Measurements from ENCODE around the gene NFIA. TPM values are rescaled to one million over a fixed set of nuclear protein-coding genes. Genes with fewer than 3 reads are reported as not detected.

The NFIA gene
- total RNA-seq, 1 donor from 2014 or later: 31.3 TPM

- H3K9me3 ChIP-seq (ENCODE audit: control insufficient read depth in 3 of 3, low read length in 3 of 3): no peaks in the 10 kb centered on the region
- no peaks in the 10 kb centered on the region for H3K36me3 ChIP-seq (ENCODE audit: control insufficient read depth in 3 of 3, insufficient read depth in 3 of 3, low read length in 3 of 3)
- peaks cover 3 to 9% (median 3%) of the 10 kb centered on the region in 3 donors for H3K4me1 ChIP-seq (ENCODE audit: control insufficient read depth in 3 of 3, insufficient read depth in 3 of 3, low read length in 3 of 3)
- no peak overlapping the region for H3K4me3 ChIP-seq (ENCODE audit: low read length in 3 of 3)
- no peak overlapping the region for H3K9ac ChIP-seq (ENCODE audit: low read depth in 1 of 3, low read length in 3 of 3)
- H3K27me3 ChIP-seq (ENCODE audit: control insufficient read depth in 3 of 3, insufficient read depth in 3 of 3, low read length in 3 of 3): no peaks in the 10 kb centered on the region
- H3K27ac ChIP-seq (ENCODE audit: low read depth, low read length): peak overlapping the region; percentile 48
Observed at GRCh38 chr1:61279570-61279969, 197.2 kb downstream of the NFIA start.

DNA sequence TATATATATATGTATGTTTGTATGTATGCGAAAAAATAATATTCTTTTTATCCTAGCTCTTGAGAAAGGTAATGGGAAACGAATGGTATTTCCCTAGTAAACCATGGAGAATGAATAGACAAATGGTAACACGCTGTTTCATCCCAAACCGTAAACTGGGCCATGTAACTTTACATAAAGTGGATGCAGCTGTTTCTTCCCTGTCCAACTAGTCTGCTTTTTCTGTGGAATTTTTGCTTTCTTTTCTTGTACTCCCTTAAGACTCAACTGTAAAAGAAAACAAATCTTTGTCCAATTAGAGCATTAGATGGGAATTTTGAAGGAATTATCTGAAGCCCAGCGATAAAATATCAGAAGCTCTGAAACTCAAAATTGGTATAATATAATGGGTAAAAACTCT, 198.1 kb downstream of the NFIA start:
- Histone ChIP-seq H3K9me3 (ENCODE audit: control insufficient read depth in 3 of 3, low read length in 3 of 3) (no peaks in the 10 kb centered on the region), H3K27me3 (ENCODE audit: control insufficient read depth in 3 of 3, insufficient read depth in 3 of 3, low read length in 3 of 3) (no peaks in the 10 kb centered on the region), H3K27ac (ENCODE audit: low read depth, low read length) (peak overlapping the region; percentile 48), H3K9ac (ENCODE audit: low read depth in 1 of 3, low read length in 3 of 3) (no peak overlapping the region), H3K4me3 (ENCODE audit: low read length in 3 of 3) (no peak overlapping the region), H3K36me3 (ENCODE audit: control insufficient read depth in 3 of 3, insufficient read depth in 3 of 3, low read length in 3 of 3) (no peaks in the 10 kb centered on the region), H3K4me1 (ENCODE audit: control insufficient read depth in 3 of 3, insufficient read depth in 3 of 3, low read length in 3 of 3) (peaks cover 3 to 9% (median 3%) of the 10 kb centered on the region in 3 donors)

GRCh38 chr1:61282387-61282786, 200.0 kb downstream of the NFIA start:
- peaks cover 3 to 5% (median 3%) of the 10 kb centered on the region in 3 donors for H3K4me1 ChIP-seq (ENCODE audit: control insufficient read depth in 3 of 3, insufficient read depth in 3 of 3, low read length in 3 of 3)
- no peak overlapping the region for H3K9ac ChIP-seq (ENCODE audit: low read depth in 1 of 3, low read length in 3 of 3)
- H3K9me3 ChIP-seq (ENCODE audit: control insufficient read depth in 3 of 3, low read length in 3 of 3): no peaks in the 10 kb centered on the region
- H3K27ac ChIP-seq (ENCODE audit: low read depth, low read length): no peak overlapping the region
- no peaks in the 10 kb centered on the region for H3K27me3 ChIP-seq (ENCODE audit: control insufficient read depth in 3 of 3, insufficient read depth in 3 of 3, low read length in 3 of 3)
- H3K4me3 ChIP-seq (ENCODE audit: low read length in 3 of 3): no peak overlapping the region
- no peaks in the 10 kb centered on the region for H3K36me3 ChIP-seq (ENCODE audit: control insufficient read depth in 3 of 3, insufficient read depth in 3 of 3, low read length in 3 of 3)

DNA sequence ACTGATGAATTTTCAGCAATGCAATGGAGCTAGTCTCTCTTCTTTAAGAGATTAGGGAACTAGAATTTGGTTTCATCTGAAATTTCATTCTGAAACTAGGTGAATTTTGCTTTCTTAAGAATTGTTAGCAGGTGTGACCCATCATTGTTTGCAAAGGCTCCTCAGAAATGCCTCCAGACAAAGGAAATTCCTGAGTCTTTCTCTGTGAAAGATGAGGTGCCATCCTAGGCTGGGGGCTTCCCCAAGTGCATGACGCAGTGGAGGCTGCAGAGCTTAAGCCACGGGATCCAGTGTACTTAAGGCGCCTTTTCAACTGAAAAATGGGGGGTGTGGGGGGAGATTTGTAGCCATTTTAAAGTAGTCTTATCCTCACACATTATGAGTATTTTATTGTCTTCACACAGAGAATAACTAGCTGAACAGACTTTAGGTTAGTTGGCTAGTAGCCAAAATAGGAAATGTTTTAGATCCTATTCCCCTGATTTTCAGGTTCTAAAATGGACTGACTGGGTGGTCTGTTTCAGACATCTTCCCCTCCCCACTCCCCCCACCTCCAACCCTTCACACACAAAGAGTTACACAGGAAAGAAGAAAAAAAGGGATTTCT, 202.0 kb downstream of the NFIA start:
- Histone ChIP-seq H3K27me3 (ENCODE audit: control insufficient read depth in 3 of 3, insufficient read depth in 3 of 3, low read length in 3 of 3) (no peaks in the 10 kb centered on the region), H3K9me3 (ENCODE audit: control insufficient read depth in 3 of 3, low read length in 3 of 3) (no peaks in the 10 kb centered on the region), H3K4me1 (ENCODE audit: control insufficient read depth in 3 of 3, insufficient read depth in 3 of 3, low read length in 3 of 3) (peaks cover 3 to 7% (median 7%) of the 10 kb centered on the region in 3 donors), H3K27ac (ENCODE audit: low read depth, low read length) (no peak overlapping the region), H3K9ac (ENCODE audit: low read depth in 1 of 3, low read length in 3 of 3) (no peak overlapping the region), H3K36me3 (ENCODE audit: control insufficient read depth in 3 of 3, insufficient read depth in 3 of 3, low read length in 3 of 3) (no peaks in the 10 kb centered on the region), H3K4me3 (ENCODE audit: low read length in 3 of 3) (no peak overlapping the region)

GRCh38 chr1:61284936-61285335, 202.6 kb downstream of the NFIA start:
- Histone ChIP-seq H3K4me3 (ENCODE audit: low read length in 3 of 3) (no peak overlapping the region), H3K27me3 (ENCODE audit: control insufficient read depth in 3 of 3, insufficient read depth in 3 of 3, low read length in 3 of 3) (no peaks in the 10 kb centered on the region), H3K4me1 (ENCODE audit: control insufficient read depth in 3 of 3, insufficient read depth in 3 of 3, low read length in 3 of 3) (peaks cover 6 to 7% (median 7%) of the 10 kb centered on the region in 3 donors)

DNA sequence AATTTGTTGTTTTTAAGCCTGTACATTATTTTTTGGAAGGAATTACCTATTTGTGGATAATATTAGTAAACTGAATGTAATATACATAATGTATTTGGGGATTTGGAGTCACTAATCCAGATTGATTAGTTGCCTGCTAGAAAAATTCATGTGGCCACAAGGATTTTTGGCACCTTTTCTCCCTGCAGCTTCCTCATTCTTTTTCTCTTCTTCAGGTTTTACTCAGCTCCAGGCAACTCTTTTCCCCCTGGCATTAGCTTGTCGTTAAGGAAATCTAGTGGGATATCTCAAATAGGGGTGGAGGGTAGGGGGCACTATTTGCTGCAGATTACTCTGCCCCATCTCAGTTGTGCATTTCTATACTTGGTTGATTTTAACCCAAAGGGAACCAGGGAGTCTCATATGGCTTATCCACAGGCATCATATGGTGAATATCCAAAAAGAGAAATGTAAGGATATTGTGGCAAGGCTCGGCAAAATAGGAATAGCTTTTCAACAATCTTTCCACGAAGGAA, 203.1 kb downstream of the NFIA start:
- H3K27ac ChIP-seq (ENCODE audit: low read depth, low read length): no peak overlapping the region
- no peak overlapping the region for H3K9ac ChIP-seq (ENCODE audit: low read depth in 1 of 3, low read length in 3 of 3)
- no peaks in the 10 kb centered on the region for H3K27me3 ChIP-seq (ENCODE audit: control insufficient read depth in 3 of 3, insufficient read depth in 3 of 3, low read length in 3 of 3)
- H3K36me3 ChIP-seq (ENCODE audit: control insufficient read depth in 3 of 3, insufficient read depth in 3 of 3, low read length in 3 of 3): no peaks in the 10 kb centered on the region
- no peaks in the 10 kb centered on the region for H3K9me3 ChIP-seq (ENCODE audit: control insufficient read depth in 3 of 3, low read length in 3 of 3)
- no peak overlapping the region for H3K4me3 ChIP-seq (ENCODE audit: low read length in 3 of 3)
- H3K4me1 ChIP-seq (ENCODE audit: control insufficient read depth in 3 of 3, insufficient read depth in 3 of 3, low read length in 3 of 3): peaks cover 6 to 9% (median 7%) of the 10 kb centered on the region in 3 donors

More at GRCh38 chr1:61284936-61285335, 202.6 kb downstream of the NFIA start:
- Histone ChIP-seq H3K9ac (ENCODE audit: low read depth in 1 of 3, low read length in 3 of 3) (no peak overlapping the region), H3K36me3 (ENCODE audit: control insufficient read depth in 3 of 3, insufficient read depth in 3 of 3, low read length in 3 of 3) (no peaks in the 10 kb centered on the region), H3K9me3 (ENCODE audit: control insufficient read depth in 3 of 3, low read length in 3 of 3) (no peaks in the 10 kb centered on the region), H3K27ac (ENCODE audit: low read depth, low read length) (no peak overlapping the region)

DNA sequence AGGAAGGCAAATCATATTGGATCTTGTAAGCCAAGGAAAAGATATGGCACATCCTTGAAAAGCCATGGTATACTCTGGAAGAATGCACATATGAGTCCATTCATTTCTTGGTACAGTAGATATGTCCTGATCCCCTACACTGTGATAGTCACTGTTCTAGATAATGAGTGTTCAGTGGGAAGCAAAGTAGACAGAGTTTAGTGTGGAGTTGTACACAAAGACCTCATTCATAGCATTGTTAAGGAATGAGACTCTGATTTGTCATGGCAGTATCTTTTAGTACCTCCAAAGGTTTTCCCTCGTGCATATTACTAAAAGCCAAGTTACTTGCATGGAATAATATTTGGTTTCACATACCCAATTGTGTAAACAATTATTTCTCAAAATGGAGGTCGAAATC, 204.7 kb downstream of the NFIA start:
- Histone ChIP-seq H3K4me1 (ENCODE audit: control insufficient read depth in 3 of 3, insufficient read depth in 3 of 3, low read length in 3 of 3) (peaks cover 6 to 9% (median 9%) of the 10 kb centered on the region in 3 donors), H3K9me3 (ENCODE audit: control insufficient read depth in 3 of 3, low read length in 3 of 3) (no peaks in the 10 kb centered on the region), H3K4me3 (ENCODE audit: low read length in 3 of 3) (no peak overlapping the region), H3K27me3 (ENCODE audit: control insufficient read depth in 3 of 3, insufficient read depth in 3 of 3, low read length in 3 of 3) (no peaks in the 10 kb centered on the region), H3K27ac (ENCODE audit: low read depth, low read length) (no peak overlapping the region), H3K36me3 (ENCODE audit: control insufficient read depth in 3 of 3, insufficient read depth in 3 of 3, low read length in 3 of 3) (no peaks in the 10 kb centered on the region), H3K9ac (ENCODE audit: low read depth in 1 of 3, low read length in 3 of 3) (no peak overlapping the region)

DNA sequence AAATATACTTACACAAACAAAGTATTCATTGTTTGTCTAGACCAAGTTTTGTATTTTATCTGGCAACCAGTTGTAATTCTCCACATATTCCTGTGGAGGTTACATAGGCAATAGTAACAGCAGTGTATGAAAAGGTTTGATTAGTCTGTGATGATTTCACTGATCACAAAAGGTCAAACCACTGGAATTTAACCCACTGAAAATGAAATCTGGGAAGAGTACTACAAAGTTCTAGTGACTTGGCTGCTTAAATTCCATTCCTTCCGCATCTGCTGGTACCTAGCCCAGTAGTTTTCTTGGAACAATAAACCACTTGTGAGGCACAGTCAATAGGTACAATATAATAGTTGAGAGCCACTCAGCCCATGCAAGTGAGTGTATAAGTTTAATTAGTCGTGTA, 205.4 kb downstream of the NFIA start:
- H3K9ac ChIP-seq (ENCODE audit: low read depth in 1 of 3, low read length in 3 of 3): no peak overlapping the region
- no peak overlapping the region for H3K27ac ChIP-seq (ENCODE audit: low read depth, low read length)
- no peaks in the 10 kb centered on the region for H3K27me3 ChIP-seq (ENCODE audit: control insufficient read depth in 3 of 3, insufficient read depth in 3 of 3, low read length in 3 of 3)
- H3K4me3 ChIP-seq (ENCODE audit: low read length in 3 of 3): no peak overlapping the region
- peaks cover 6% of the 10 kb centered on the region in 3 donors for H3K4me1 ChIP-seq (ENCODE audit: control insufficient read depth in 3 of 3, insufficient read depth in 3 of 3, low read length in 3 of 3)
- H3K9me3 ChIP-seq (ENCODE audit: control insufficient read depth in 3 of 3, low read length in 3 of 3): no peaks in the 10 kb centered on the region
- H3K36me3 ChIP-seq (ENCODE audit: control insufficient read depth in 3 of 3, insufficient read depth in 3 of 3, low read length in 3 of 3): no peaks in the 10 kb centered on the region

DNA sequence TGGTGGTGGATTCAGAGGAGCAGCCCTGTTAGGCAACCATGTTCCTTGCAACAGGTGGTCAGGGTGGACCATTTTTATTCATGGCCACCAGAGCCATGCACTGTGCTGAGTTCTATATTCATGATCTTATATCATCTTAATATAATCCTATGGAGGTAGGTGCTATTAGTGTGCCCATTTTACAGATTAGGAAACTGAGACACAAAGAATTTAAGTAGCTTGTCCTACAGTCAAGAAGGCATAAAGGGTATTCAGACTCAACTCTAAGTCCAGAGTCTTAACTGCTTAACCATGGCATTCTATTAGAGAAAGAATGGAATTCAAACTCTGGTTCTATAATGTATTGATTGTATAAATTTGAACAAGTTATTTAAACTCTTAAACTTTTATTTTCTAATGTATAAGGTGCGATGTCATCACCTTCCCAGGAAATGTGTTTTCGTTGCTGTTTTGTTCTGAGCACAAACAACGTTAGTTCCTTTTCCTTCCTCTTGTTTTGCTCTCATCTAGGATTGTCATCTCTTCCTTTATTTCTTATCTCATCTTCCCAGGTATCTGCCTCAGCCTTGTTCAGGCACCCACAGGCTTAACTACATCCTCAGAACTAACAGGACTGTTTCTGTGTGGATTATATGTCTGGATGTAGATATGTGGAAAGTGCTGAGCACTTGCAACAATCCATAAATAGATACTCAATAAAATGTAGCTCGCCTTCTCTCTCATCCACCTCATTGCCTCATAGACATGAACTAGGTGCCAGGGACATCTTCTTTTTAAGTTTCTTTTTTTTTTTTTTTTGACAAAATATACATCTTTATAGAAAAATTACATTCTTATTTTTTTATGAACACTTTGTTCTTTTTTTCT, 207.1 kb downstream of the NFIA start:
- Histone ChIP-seq H3K9me3 (ENCODE audit: control insufficient read depth in 3 of 3, low read length in 3 of 3) (no peaks in the 10 kb centered on the region), H3K27me3 (ENCODE audit: control insufficient read depth in 3 of 3, insufficient read depth in 3 of 3, low read length in 3 of 3) (no peaks in the 10 kb centered on the region), H3K36me3 (ENCODE audit: control insufficient read depth in 3 of 3, insufficient read depth in 3 of 3, low read length in 3 of 3) (no peaks in the 10 kb centered on the region), H3K9ac (ENCODE audit: low read depth in 1 of 3, low read length in 3 of 3) (no peak overlapping the region), H3K4me1 (ENCODE audit: control insufficient read depth in 3 of 3, insufficient read depth in 3 of 3, low read length in 3 of 3) (peaks cover 6 to 8% (median 6%) of the 10 kb centered on the region in 3 donors), H3K4me3 (ENCODE audit: low read length in 3 of 3) (no peak overlapping the region), H3K27ac (ENCODE audit: low read depth, low read length) (no peak overlapping the region)

GRCh38 chr1:61290525-61290924, 208.2 kb downstream of the NFIA start:
- H3K27me3 ChIP-seq (ENCODE audit: control insufficient read depth in 3 of 3, insufficient read depth in 3 of 3, low read length in 3 of 3): no peaks in the 10 kb centered on the region
- no peaks in the 10 kb centered on the region for H3K36me3 ChIP-seq (ENCODE audit: control insufficient read depth in 3 of 3, insufficient read depth in 3 of 3, low read length in 3 of 3)
- H3K4me1 ChIP-seq (ENCODE audit: control insufficient read depth in 3 of 3, insufficient read depth in 3 of 3, low read length in 3 of 3): peaks cover 6 to 8% (median 6%) of the 10 kb centered on the region in 3 donors
- H3K27ac ChIP-seq (ENCODE audit: low read depth, low read length): no peak overlapping the region
- no peaks in the 10 kb centered on the region for H3K9me3 ChIP-seq (ENCODE audit: control insufficient read depth in 3 of 3, low read length in 3 of 3)
- H3K9ac ChIP-seq (ENCODE audit: low read depth in 1 of 3, low read length in 3 of 3): no peak overlapping the region
- no peak overlapping the region for H3K4me3 ChIP-seq (ENCODE audit: low read length in 3 of 3)

Data from skeletal muscle tissue (tissue), 4 donors.